Neural progenitor cell (in vitro differentiated cells): ENCODE data around the gene FBXL17. TPM values are rescaled to one million over a fixed set of nuclear protein-coding genes. Genes with fewer than 3 reads are reported as not detected.
A peak's percentile ranks its signal among the peaks of the same experiment; 100 is the strongest.

Experiments used
- DNase-seq: peaks from one replicate; pipeline ENCODE4 v3.0.0-alpha.2; 2016; ENCODE audit warnings: low spot score
- H2AFZ ChIP-seq: fragments of 200-600 bp; sonication (generic); replicated peaks from 2 replicates; pipeline ENCODE4 v1.6.1; 2016; ENCODE audit warnings: antibody characterized with exemption
- H3F3A ChIP-seq: fragments of 200-600 bp; sonication (generic); 2 replicates; pipeline ENCODE4 v1.6.1; 2016; ENCODE audit warnings: antibody characterized with exemption, low read depth
- H3K27ac ChIP-seq: fragments of 200-600 bp; sonication (generic); 2 replicates; pipeline ENCODE4 v1.5.1; 2016; ENCODE audit warnings: mild to moderate bottlenecking
- H3K27me3 ChIP-seq: fragments of 200-600 bp; sonication (generic); 2 replicates; pipeline ENCODE4 v1.6.1; 2016; ENCODE audit warnings: mild to moderate bottlenecking, moderate library complexity
- H3K36me3 ChIP-seq: fragments of 200-600 bp; sonication (generic); 2 replicates; pipeline ENCODE4 v1.5.1; 2016
- H3K4me1 ChIP-seq: fragments of 200-600 bp; sonication (generic); 2 replicates; pipeline ENCODE4 v1.6.1; 2016; ENCODE audit warnings: mixed run types
- H3K4me2 ChIP-seq: fragments of 200-600 bp; sonication (generic); 2 replicates; pipeline ENCODE4 v1.6.1; 2016
- H3K4me3 ChIP-seq: fragments of 200-600 bp; sonication (generic); 2 replicates; pipeline ENCODE4 v1.5.1; 2016
- H3K79me2 ChIP-seq: fragments of 200-600 bp; sonication (generic); 2 replicates; pipeline ENCODE4 v1.6.1; 2016; ENCODE audit warnings: low read depth
- H3K9ac ChIP-seq: fragments of 200-600 bp; sonication (generic); 2 replicates; pipeline ENCODE4 v1.6.1; 2016
- H3K9me3 ChIP-seq: fragments of 200-600 bp; sonication (generic); 2 replicates; pipeline ENCODE4 v1.5.1; 2016; ENCODE audit warnings: low read depth
- H4K20me1 ChIP-seq: fragments of 200-600 bp; sonication (generic); 2 replicates; pipeline ENCODE4 v1.6.1; 2016; ENCODE audit warnings: low read depth
- H3K27ac Mint-ChIP-seq: 3 replicates; pipeline ENCODE4 v1.8.0; 2021; ENCODE audit warnings: mixed read lengths
- H3K27me3 Mint-ChIP-seq: 2 replicates; pipeline ENCODE4 v1.8.0; 2022; ENCODE audit warnings: low read depth, mild to moderate bottlenecking, inconsistent platforms, moderate library complexity, mixed read lengths; ENCODE audit not compliant: insufficient read depth
- H3K36me3 Mint-ChIP-seq: 3 replicates; pipeline ENCODE4 v1.8.0; 2021; ENCODE audit warnings: mixed read lengths
- H3K4me1 Mint-ChIP-seq: 3 replicates; pipeline ENCODE4 v1.8.0; 2021; ENCODE audit warnings: mixed read lengths
- H3K4me3 Mint-ChIP-seq: 3 replicates; pipeline ENCODE4 v1.8.0; 2021; ENCODE audit warnings: mild to moderate bottlenecking, moderate library complexity, mixed read lengths
- H3K9me3 Mint-ChIP-seq: 3 replicates; pipeline ENCODE4 v1.8.0; 2020; ENCODE audit warnings: mixed read lengths
- CTCF ChIP-seq: fragments of 200-600 bp; sonication (generic); IDR thresholded peaks from 2 replicates; pipeline ENCODE4 v1.5.1; 2017; ENCODE audit warnings: antibody characterized with exemption, mild to moderate bottlenecking
- EZH2 ChIP-seq: fragments of 200-600 bp; sonication (generic); IDR thresholded peaks from 2 replicates; pipeline ENCODE4 v1.6.1; 2017; ENCODE audit warnings: antibody characterized with exemption, mild to moderate bottlenecking, moderate library complexity
- EZH2phosphoT487 ChIP-seq: fragments of 200-600 bp; sonication (generic); IDR thresholded peaks from 2 replicates; pipeline ENCODE4 v1.6.1; 2017; ENCODE audit warnings: antibody characterized with exemption
- total RNA-seq: library from RNA; depleted of rRNA; stranded (reverse); fragments of >200 nt; gene quantifications from 2 replicates; pipeline ENCODE4 v1.2.3, GENCODE V29; 2015; ENCODE audit warnings: low replicate concordance

FBXL17 gene
- total RNA-seq, 1 donor from 2014 or later = 7.6 TPM

- Mint-ChIP-seq H3K9me3 (no peaks in the 10 kb centered on the region), H3K27ac (no peak overlapping the region), H3K27me3 (no peaks in the 10 kb centered on the region), H3K4me3 (no peak overlapping the region), H3K4me1 (peaks cover 4% of the 10 kb centered on the region), H3K36me3 (no peaks in the 10 kb centered on the region)
- H3K4me1 ChIP-seq = peaks cover 7% of the 10 kb centered on the region
- no peak overlapping the region for H3K4me2 ChIP-seq
- no peaks in the 10 kb centered on the region for H3K36me3 ChIP-seq
- H3K27ac ChIP-seq = no peak overlapping the region
- H4K20me1 ChIP-seq = no peaks in the 10 kb centered on the region
- H3K4me3 ChIP-seq = no peak overlapping the region
- DNase-seq = no peak
- no peaks in the 10 kb centered on the region for H3K79me2 ChIP-seq
- no peaks in the 10 kb centered on the region for H3K9me3 ChIP-seq
- H3K27me3 ChIP-seq = no peaks in the 10 kb centered on the region
- no peak overlapping the region for H2AFZ ChIP-seq
- H3K9ac ChIP-seq = no peak overlapping the region
- TF ChIP-seq EZH2 (no peak), EZH2phosphoT487 (no peak), CTCF (no peak)
- peaks cover 3% of the 10 kb centered on the region for H3F3A ChIP-seq
These were observed 117.4 kb downstream of the FBXL17 start for GRCh38 chr5:108264533-108264932.

- no peak overlapping the region for H3K4me3 ChIP-seq
- H3K27ac Mint-ChIP-seq = no peak overlapping the region
These were observed 118.6 kb downstream of the FBXL17 start for GRCh38 chr5:108263338-108263737.

GRCh38 chr5:108260858-108261170 lies 121.1 kb downstream of the FBXL17 start:
- no peak overlapping the region for H3K4me3 Mint-ChIP-seq
- Histone ChIP-seq H2AFZ (no peak overlapping the region), H3K4me1 (peaks cover 7% of the 10 kb centered on the region), H3K27me3 (no peaks in the 10 kb centered on the region), H3K4me3 (no peak overlapping the region), H3K79me2 (no peaks in the 10 kb centered on the region), H4K20me1 (no peaks in the 10 kb centered on the region), H3K4me2 (no peak overlapping the region), H3F3A (no peaks in the 10 kb centered on the region), H3K9ac (no peak overlapping the region), H3K27ac (no peak overlapping the region), H3K36me3 (no peaks in the 10 kb centered on the region), H3K9me3 (no peaks in the 10 kb centered on the region)
- no peaks in the 10 kb centered on the region for H3K36me3 Mint-ChIP-seq
- H3K4me1 Mint-ChIP-seq = peaks cover 9% of the 10 kb centered on the region
- DNase-seq = no peak
- no peaks in the 10 kb centered on the region for H3K27me3 Mint-ChIP-seq
- no peaks in the 10 kb centered on the region for H3K9me3 Mint-ChIP-seq
- H3K27ac Mint-ChIP-seq = no peak overlapping the region
- TF ChIP-seq EZH2 (no peak), CTCF (no peak), EZH2phosphoT487 (no peak)

More at GRCh38 chr5:108263338-108263737, 118.6 kb downstream of the FBXL17 start:
- Histone ChIP-seq H3K9ac (no peak overlapping the region), H3K79me2 (no peaks in the 10 kb centered on the region), H2AFZ (no peak overlapping the region), H3K4me2 (no peak overlapping the region), H3K27me3 (no peaks in the 10 kb centered on the region), H3K4me1 (peaks cover 7% of the 10 kb centered on the region), H4K20me1 (no peaks in the 10 kb centered on the region), H3K27ac (no peak overlapping the region), H3K36me3 (no peaks in the 10 kb centered on the region), H3K9me3 (no peaks in the 10 kb centered on the region), H3F3A (peaks cover 3% of the 10 kb centered on the region)
- TF ChIP-seq EZH2 = no peak
- no peak for DNase-seq
- no peaks in the 10 kb centered on the region for H3K27me3 Mint-ChIP-seq
- no peaks in the 10 kb centered on the region for H3K36me3 Mint-ChIP-seq
- peaks cover 9% of the 10 kb centered on the region for H3K4me1 Mint-ChIP-seq
- H3K4me3 Mint-ChIP-seq = no peak overlapping the region
- no peaks in the 10 kb centered on the region for H3K9me3 Mint-ChIP-seq

GRCh38 chr5:108260117-108260857 lies 121.6 kb downstream of the FBXL17 start:
- H3K27ac Mint-ChIP-seq = peak overlapping the region; percentile 15
- peak overlapping the region; percentile 32 for H2AFZ ChIP-seq
- no peaks in the 10 kb centered on the region for H3K36me3 Mint-ChIP-seq
- H3K27me3 Mint-ChIP-seq = no peaks in the 10 kb centered on the region
- no peaks in the 10 kb centered on the region for H3K9me3 ChIP-seq
- H4K20me1 ChIP-seq = no peaks in the 10 kb centered on the region
- H3K79me2 ChIP-seq = no peaks in the 10 kb centered on the region
- no peak overlapping the region for H3K9ac ChIP-seq
- peak overlapping the region; percentile 22 for H3K4me2 ChIP-seq
- H3K27me3 ChIP-seq = no peaks in the 10 kb centered on the region
- H3K4me3 ChIP-seq = no peak overlapping the region
- no peaks in the 10 kb centered on the region for H3F3A ChIP-seq
- no peak overlapping the region for H3K4me3 Mint-ChIP-seq
- TF ChIP-seq EZH2phosphoT487 (no peak), EZH2 (no peak), CTCF (peak; percentile 98)
- H3K36me3 ChIP-seq = no peaks in the 10 kb centered on the region
- no peak overlapping the region for H3K27ac ChIP-seq
- peaks cover 7% of the 10 kb centered on the region for H3K4me1 ChIP-seq
- H3K9me3 Mint-ChIP-seq = no peaks in the 10 kb centered on the region
- peaks cover 9% of the 10 kb centered on the region for H3K4me1 Mint-ChIP-seq
- DNase-seq = peak; percentile 92
